OCI-LY7 (cell line): ENCODE data around the gene SPPL3. TPM values are rescaled to one million over a fixed set of nuclear protein-coding genes. Genes with fewer than 3 reads are reported as not detected.
A peak's percentile ranks its signal among the peaks of the same experiment; 100 is the strongest.

Experiments used
- BruUV-seq: library from RNA; stranded (reverse); fragments of 400-500 nt; replicated peaks from 2 replicates; lab custom pipeline; 2021; lab: Mats Ljungman, UMichigan
- CTCF ChIA-PET: fragments of 300-600 bp; sonication (Branson Sonifier 250); formaldehyde crosslinking; loops from one replicate; lab custom pipeline; 2022; ENCODE audit warnings: antibody characterized with exemption; ENCODE audit not compliant: unreplicated experiment; lab: Charles Lee
- POLR2A ChIA-PET: fragments of 300-600 bp; sonication (Branson Sonifier 250); formaldehyde crosslinking; loops from one replicate; lab custom pipeline; 2022; ENCODE audit warnings: antibody characterized with exemption; lab: Charles Lee
- DNase-seq: peaks from one replicate; pipeline ENCODE4 v3.0.0-alpha.2; 2015; ENCODE audit warnings: low spot score
- H2AFZ ChIP-seq: fragments of 200-600 bp; sonication (generic), shearing (Covaris generic); 2 replicates; pipeline ENCODE4 v1.6.1; 2014; ENCODE audit warnings: mild to moderate bottlenecking, antibody characterized with exemption, low read length, moderate library complexity
- H3K27ac ChIP-seq: fragments of 200-600 bp; sonication (generic); 2 replicates; pipeline ENCODE4 v1.5.1; 2014; ENCODE audit warnings: mixed run types, low read depth, mild to moderate bottlenecking, moderate library complexity, low read length, inconsistent platforms; ENCODE audit not compliant: poor library complexity, severe bottlenecking
- H3K36me3 ChIP-seq: fragments of 200-600 bp; sonication (generic); 2 replicates; pipeline ENCODE4 v1.6.1; 2014; ENCODE audit warnings: mild to moderate bottlenecking, antibody characterized with exemption, low read length, moderate library complexity, mixed read lengths; ENCODE audit not compliant: insufficient read depth
- H3K4me1 ChIP-seq: fragments of 200-600 bp; sonication (generic); 2 replicates; pipeline ENCODE4 v1.5.1; 2014; ENCODE audit warnings: mild to moderate bottlenecking, low read length; ENCODE audit not compliant: insufficient read depth, poor library complexity, severe bottlenecking
- H3K4me2 ChIP-seq: fragments of 200-600 bp; sonication (generic); 2 replicates; pipeline ENCODE4 v1.6.1; 2014; ENCODE audit warnings: mild to moderate bottlenecking, low read length
- H3K4me3 ChIP-seq: fragments of 200-600 bp; sonication (generic); 2 replicates; pipeline ENCODE4 v1.5.1; 2014; ENCODE audit warnings: mild to moderate bottlenecking, low read depth, low read length; ENCODE audit not compliant: poor library complexity, severe bottlenecking
- H3K79me2 ChIP-seq: fragments of 200-600 bp; sonication (generic); 2 replicates; pipeline ENCODE4 v1.6.1; 2016; ENCODE audit warnings: low read depth, mild to moderate bottlenecking, low read length, moderate library complexity, mixed read lengths; ENCODE audit not compliant: insufficient read depth
- H3K9me2 ChIP-seq: fragments of 200-600 bp; sonication (generic); 2 replicates; pipeline ENCODE4 v1.6.1; 2016; ENCODE audit warnings: mild to moderate bottlenecking, low read length, mixed read lengths; ENCODE audit not compliant: insufficient read depth
- H3K9me3 ChIP-seq: fragments of 200-600 bp; sonication (generic); 2 replicates; pipeline ENCODE4 v1.6.1; 2014; ENCODE audit warnings: mild to moderate bottlenecking, mixed run types, low read length, mixed read lengths
- H4K20me1 ChIP-seq: fragments of 200-600 bp; sonication (generic); 2 replicates; pipeline ENCODE4 v1.6.1; 2014; ENCODE audit warnings: mild to moderate bottlenecking, antibody characterized with exemption, low read length, moderate library complexity, mixed read lengths; ENCODE audit not compliant: insufficient read depth
- CTCF ChIP-seq: fragments of 200-600 bp; sonication (generic); conservative IDR thresholded peaks from 2 replicates; pipeline ENCODE4 v1.5.1; 2014; ENCODE audit warnings: mild to moderate bottlenecking, antibody characterized with exemption, low read length, moderate library complexity, mixed read lengths
- EZH2phosphoT487 ChIP-seq: fragments of 200-600 bp; sonication (generic); IDR thresholded peaks from 2 replicates; pipeline ENCODE4 v1.6.1; 2018; ENCODE audit warnings: low read depth, borderline replicate concordance, mild to moderate bottlenecking, mixed run types, antibody characterized with exemption, low read length, moderate library complexity, mixed read lengths
- intact Hi-C: fragments of 100-400 bp; cut with micrococcal nuclease; formaldehyde crosslinking; loops from one replicate; pipeline ENCODE4 v1.10.0; 2022; ENCODE audit not compliant: unreplicated experiment
- total RNA-seq, 2 experiments: library from RNA; depleted of rRNA in 1 of 2; stranded (reverse); fragments of >200 nt in 1 of 2; shearing (Covaris generic) in 1 of 2; gene quantifications; 2 replicates each; pipeline ENCODE4 v1.2.3, GENCODE V29; 2014 to 2022

SPPL3 gene
- total RNA-seq, 2 experiments from 2014 or later: 8.6 to 36.6 TPM

- H3K4me2 ChIP-seq: peak overlapping the region; percentile 71
Measured at GRCh38 chr12:120797677-120798642, 106.2 kb downstream of the SPPL3 start.

GRCh38 chr12:120795441-120796178 is 108.5 kb downstream of the SPPL3 start:
- CTCF ChIA-PET: interaction anchor here (1.0 kb wide), 1 partner anchor 21 kb away, joined by 3 read pairs; no protein-coding TSS in a partner anchor
- BruUV-seq: no TSS peak

More at GRCh38 chr12:120797677-120798642, 106.2 kb downstream of the SPPL3 start:
- H3K4me1 ChIP-seq: peaks cover 52% of the 10 kb centered on the region
- peaks cover 31% of the 10 kb centered on the region for H3K9me3 ChIP-seq
- H3K79me2 ChIP-seq: no peaks in the 10 kb centered on the region
- TF ChIP-seq CTCF (peak; percentile 54), EZH2phosphoT487 (no peak)
- intact Hi-C loops: loop anchor here (2.0 kb wide), 1 partner anchor 49 kb away; no protein-coding TSS in a partner anchor
- H3K27ac ChIP-seq: peak overlapping the region; percentile 60
- DNase-seq: peak; percentile 46
- no peaks in the 10 kb centered on the region for H3K9me2 ChIP-seq
- H2AFZ ChIP-seq: peak overlapping the region; percentile 10; the same call in 1 of the 2 replicates
- ChIA-PET POLR2A (interaction anchor here (0.6 to 2.8 kb wide), 10 partner anchors 9 to 775 kb away, joined by 3 to 10 read pairs (median 4); no protein-coding TSS in a partner anchor), CTCF (no interaction called here)
- H3K36me3 ChIP-seq: peaks cover 30% of the 10 kb centered on the region
- peak overlapping the region; percentile 49 for H3K4me3 ChIP-seq
- no TSS peak for BruUV-seq
- peaks cover 8% of the 10 kb centered on the region; the same call in 1 of the 2 replicates for H4K20me1 ChIP-seq

More at GRCh38 chr12:120795441-120796178, 108.5 kb downstream of the SPPL3 start:
- peaks cover 30% of the 10 kb centered on the region for H3K36me3 ChIP-seq
- no peaks in the 10 kb centered on the region for H3K9me2 ChIP-seq
- no peak for DNase-seq
- peaks cover 31% of the 10 kb centered on the region for H3K9me3 ChIP-seq
- intact Hi-C loops: no loop called here
- peaks cover 4% of the 10 kb centered on the region; the same call in 1 of the 2 replicates for H4K20me1 ChIP-seq
- no peak overlapping the region for H3K4me3 ChIP-seq
- no peak; the same call in 1 of the 2 replicates for TF ChIP-seq CTCF
- no peak for TF ChIP-seq EZH2phosphoT487
- H3K79me2 ChIP-seq: peaks cover 3% of the 10 kb centered on the region; the same call in 1 of the 2 replicates
- H2AFZ ChIP-seq: no peak overlapping the region
- H3K4me2 ChIP-seq: no peak overlapping the region
- H3K4me1 ChIP-seq: peaks cover 55% of the 10 kb centered on the region
- no peak overlapping the region for H3K27ac ChIP-seq
- POLR2A ChIA-PET: interaction anchor here (1.2 kb wide), 1 partner anchor 23 kb away, joined by 3 read pairs; no protein-coding TSS in a partner anchor
